ENCODE measurements around the gene ZFP91. TPM values are rescaled to one million over a fixed set of nuclear protein-coding genes. Genes with fewer than 3 reads are reported as not detected.

The ZFP91 gene
- total and polyA plus RNA-seq, 2 experiments from 2014 or later = 10.2 to 30.0 TPM

DNA sequence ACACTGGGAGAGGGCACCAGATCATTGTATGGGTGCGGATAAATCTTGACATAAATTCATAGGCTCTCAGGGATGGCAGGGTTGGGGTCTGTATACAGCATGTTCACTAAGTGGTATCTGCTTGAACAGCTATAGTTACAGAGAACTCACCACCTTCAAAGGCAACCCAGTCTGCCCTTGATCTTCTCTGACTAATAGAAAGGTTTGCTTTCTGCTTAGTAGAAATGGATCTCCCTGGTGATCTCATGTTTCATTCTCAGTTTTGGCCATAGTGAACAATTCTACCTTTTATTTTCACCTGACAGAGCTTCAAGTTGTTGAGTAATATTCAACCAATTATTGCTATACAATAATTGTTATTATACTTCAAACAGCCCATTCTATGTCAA is 76.0 kb downstream of the ZFP91 start (continued):
- TF ChIP-seq ZNF462 (CRISPR knock-in tag; IDR thresholded peaks at IDR 0.05) (no peak), POLR2AphosphoS5 (IDR thresholded peaks at IDR 0.05; ENCODE audit: low read depth) (no peak), ZNF331 (CRISPR knock-in tag; IDR thresholded peaks at IDR 0.05; ENCODE audit: low read depth) (no peak), CREB1 (CRISPR knock-in tag; IDR thresholded peaks at IDR 0.05; ENCODE audit: low read depth) (no peak)
- TF ChIP-seq, protein P1, sequence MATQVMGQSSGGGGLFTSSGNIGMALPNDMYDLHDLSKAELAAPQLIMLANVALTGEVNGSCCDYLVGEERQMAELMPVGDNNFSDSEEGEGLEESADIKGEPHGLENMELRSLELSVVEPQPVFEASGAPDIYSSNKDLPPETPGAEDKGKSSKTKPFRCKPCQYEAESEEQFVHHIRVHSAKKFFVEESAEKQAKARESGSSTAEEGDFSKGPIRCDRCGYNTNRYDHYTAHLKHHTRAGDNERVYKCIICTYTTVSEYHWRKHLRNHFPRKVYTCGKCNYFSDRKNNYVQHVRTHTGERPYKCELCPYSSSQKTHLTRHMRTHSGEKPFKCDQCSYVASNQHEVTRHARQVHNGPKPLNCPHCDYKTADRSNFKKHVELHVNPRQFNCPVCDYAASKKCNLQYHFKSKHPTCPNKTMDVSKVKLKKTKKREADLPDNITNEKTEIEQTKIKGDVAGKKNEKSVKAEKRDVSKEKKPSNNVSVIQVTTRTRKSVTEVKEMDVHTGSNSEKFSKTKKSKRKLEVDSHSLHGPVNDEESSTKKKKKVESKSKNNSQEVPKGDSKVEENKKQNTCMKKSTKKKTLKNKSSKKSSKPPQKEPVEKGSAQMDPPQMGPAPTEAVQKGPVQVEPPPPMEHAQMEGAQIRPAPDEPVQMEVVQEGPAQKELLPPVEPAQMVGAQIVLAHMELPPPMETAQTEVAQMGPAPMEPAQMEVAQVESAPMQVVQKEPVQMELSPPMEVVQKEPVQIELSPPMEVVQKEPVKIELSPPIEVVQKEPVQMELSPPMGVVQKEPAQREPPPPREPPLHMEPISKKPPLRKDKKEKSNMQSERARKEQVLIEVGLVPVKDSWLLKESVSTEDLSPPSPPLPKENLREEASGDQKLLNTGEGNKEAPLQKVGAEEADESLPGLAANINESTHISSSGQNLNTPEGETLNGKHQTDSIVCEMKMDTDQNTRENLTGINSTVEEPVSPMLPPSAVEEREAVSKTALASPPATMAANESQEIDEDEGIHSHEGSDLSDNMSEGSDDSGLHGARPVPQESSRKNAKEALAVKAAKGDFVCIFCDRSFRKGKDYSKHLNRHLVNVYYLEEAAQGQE (IDR thresholded peaks at IDR 0.05; ENCODE audit: unreplicated experiment) = no peak

DNA sequence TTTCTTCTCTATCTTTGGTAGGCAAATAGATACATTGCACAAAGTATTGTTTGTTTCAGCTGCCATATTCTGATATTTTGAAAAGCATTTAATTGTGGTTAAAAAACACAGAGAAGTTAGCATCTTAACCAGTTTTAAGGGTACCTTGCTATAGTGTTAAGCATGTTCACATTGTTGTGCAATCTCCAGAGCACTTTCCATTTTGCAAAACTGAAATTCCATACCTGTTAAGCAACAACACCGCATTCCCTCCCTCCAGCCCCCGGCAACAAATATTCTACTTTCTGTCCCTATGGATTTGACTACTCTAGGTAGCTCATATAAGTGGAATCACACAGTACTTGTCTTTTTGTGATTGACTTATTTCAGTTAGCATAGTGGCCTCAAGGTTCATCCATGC is 77.5 kb downstream of the ZFP91 start:
- peaks cover 8% of the 10 kb centered on the region; the same call in 2 of the 3 replicates for H3K4me1 Mint-ChIP-seq
- DNase-seq (ENCODE audit: low spot score) (no peak), ATAC-seq (no peak)
- no peaks in the 10 kb centered on the region for H3K9me3 Mint-ChIP-seq
- H3F3A ChIP-seq (replicated peaks; ENCODE audit: low read depth) = no peaks in the 10 kb centered on the region
- H3K36me3 Mint-ChIP-seq (ENCODE audit: low read depth) = no peaks in the 10 kb centered on the region
- peaks cover 2% of the 10 kb centered on the region for H3K27me3 Mint-ChIP-seq (ENCODE audit: insufficient read depth, low read depth, poor library complexity)
- no peaks in the 10 kb centered on the region for H4K20me1 ChIP-seq (replicated peaks; ENCODE audit: insufficient read depth)
- H3K4me1 ChIP-seq (ENCODE audit: insufficient read depth) = peaks cover 11% of the 10 kb centered on the region; the same call in 1 of the 2 replicates
- H3K4me3 Mint-ChIP-seq = no peak overlapping the region
- H3K4me2 ChIP-seq = no peak overlapping the region
- no peak overlapping the region for H2AFZ ChIP-seq
- no peaks in the 10 kb centered on the region for H3K79me2 ChIP-seq (replicated peaks; ENCODE audit: insufficient read depth)
- no peak overlapping the region for H3K4me3 ChIP-seq
- H3K27ac ChIP-seq (ENCODE audit: low read depth) = no peak overlapping the region
- H3K9me2 ChIP-seq (ENCODE audit: insufficient read depth) = 0 out of 2 replicates have a peak, but pooled peaks cover 2% of the 10 kb centered on the region
- H3K36me3 ChIP-seq (ENCODE audit: insufficient read depth) = no peaks in the 10 kb centered on the region
- no peak overlapping the region for H3K27ac Mint-ChIP-seq
- H3K27me3 ChIP-seq (ENCODE audit: insufficient read depth) = no peaks in the 10 kb centered on the region
- TF ChIP-seq JUNB (IDR thresholded peaks at IDR 0.05; ENCODE audit: unreplicated experiment) = no peak
- no peak for TF ChIP-seq CREB1 (CRISPR knock-in tag; IDR thresholded peaks at IDR 0.05; ENCODE audit: low read depth)
- no peak for TF ChIP-seq ZNF331 (CRISPR knock-in tag; IDR thresholded peaks at IDR 0.05; ENCODE audit: low read depth)
- TF ChIP-seq ZNF462 (CRISPR knock-in tag; IDR thresholded peaks at IDR 0.05) = no peak
